Activated naive CD8-positive, alpha-beta T cell treated with anti-CD3 and anti-CD28 coated beads, Interleukin-2, amount 10 ng/mL, durations not matched to agents 7 days and 5 days (primary cell): ENCODE results near the gene METRN. TPM values are rescaled to one million over a fixed set of nuclear protein-coding genes. Genes with fewer than 3 reads are reported as not detected.
"Not testable (repeated sequence)": the region's sequence is repeated elsewhere in the genome, so short reads cannot be mapped to it uniquely, and the experiment has no call there.

ENCODE experiments used
- ATAC-seq: fragments of 150-1000 bp; cut with Tn5 transposase; one replicate; pipeline ENCODE4 v1.10.0; 2021; ENCODE audit warnings: low read depth, moderate library complexity
- POLR2A ChIA-PET: fragments of 350-600 bp; sonication (Branson Sonifier 250); formaldehyde crosslinking; loops from one replicate; lab custom pipeline; 2021; ENCODE audit warnings: antibody characterized with exemption; lab: Charles Lee
- DNase-seq: peaks from one replicate; pipeline ENCODE4 v3.0.0; 2021
- H3K27ac Mint-ChIP-seq: one replicate; pipeline ENCODE4 v1.8.0; 2022; ENCODE audit warnings: mild to moderate bottlenecking, mixed read lengths
- H3K27me3 Mint-ChIP-seq: one replicate; pipeline ENCODE4 v1.8.0; 2022; ENCODE audit warnings: mild to moderate bottlenecking, moderate library complexity, mixed read lengths
- H3K36me3 Mint-ChIP-seq: one replicate; pipeline ENCODE4 v1.8.0; 2021; ENCODE audit warnings: mild to moderate bottlenecking, mixed read lengths
- H3K4me1 Mint-ChIP-seq: one replicate; pipeline ENCODE4 v1.8.0; 2021; ENCODE audit warnings: mixed read lengths
- H3K4me3 Mint-ChIP-seq: one replicate; pipeline ENCODE4 v1.8.0; 2022; ENCODE audit warnings: mild to moderate bottlenecking, moderate library complexity, mixed read lengths
- H3K9me3 Mint-ChIP-seq: one replicate; pipeline ENCODE4 v1.8.0; 2021; ENCODE audit warnings: mixed read lengths
- total RNA-seq, 2 experiments: library from RNA; stranded (reverse); gene quantifications; one replicate each; pipeline ENCODE4 v1.2.3, GENCODE V29; 2021

METRN gene
- total RNA-seq, 2 experiments from 2014 or later: 10.0 to 12.4 TPM

GRCh38 chr16:736936-737481, 22.1 kb downstream of the METRN start:
- Mint-ChIP-seq H3K4me3 (no peak overlapping the region), H3K9me3 (no peaks in the 10 kb centered on the region), H3K27me3 (no peaks in the 10 kb centered on the region), H3K4me1 (peaks cover 8% of the 10 kb centered on the region), H3K27ac (no peak overlapping the region), H3K36me3 (peaks cover 6% of the 10 kb centered on the region)
- POLR2A ChIA-PET: interaction anchor here (1.1 kb wide), 1 partner anchor 13 kb away, joined by 3 read pairs; no protein-coding TSS in a partner anchor
- no peak for ATAC-seq
- no peak for DNase-seq

GRCh38 chr16:739560-740458, 24.9 kb downstream of the METRN start:
- POLR2A ChIA-PET: interaction anchor here (0.7 to 2.2 kb wide), 9 partner anchors 10 to 53 kb away, joined by 3 to 13 read pairs (median 5); partner anchors contain the start of genes HAGHL and METRN
- Mint-ChIP-seq H3K4me3 (peak overlapping the region; percentile 81), H3K36me3 (peaks cover 6% of the 10 kb centered on the region), H3K9me3 (no peaks in the 10 kb centered on the region), H3K27ac (peak overlapping the region; percentile 63), H3K27me3 (no peaks in the 10 kb centered on the region), H3K4me1 (peaks cover 8% of the 10 kb centered on the region)
- no peak for DNase-seq
- no peak for ATAC-seq

GRCh38 chr16:740459-740763, 25.5 kb downstream of the METRN start:
- POLR2A ChIA-PET: interaction anchor here (0.7 to 2.2 kb wide), 10 partner anchors 10 to 73 kb away, joined by 3 to 13 read pairs (median 5); partner anchors contain the start of genes HAGHL, METRN and RHOT2
- H3K27ac Mint-ChIP-seq: peak overlapping the region; percentile 70
- DNase-seq (no peak), ATAC-seq (peak; percentile 12)
- H3K4me1 Mint-ChIP-seq: peaks cover 6% of the 10 kb centered on the region
- no peaks in the 10 kb centered on the region for H3K9me3 Mint-ChIP-seq
- H3K36me3 Mint-ChIP-seq: peaks cover 4% of the 10 kb centered on the region
- H3K4me3 Mint-ChIP-seq: peak overlapping the region; percentile 81
- H3K27me3 Mint-ChIP-seq: no peaks in the 10 kb centered on the region

- H3K27me3 Mint-ChIP-seq: no peaks in the 10 kb centered on the region
- POLR2A ChIA-PET: interaction anchor here (0.6 to 2.2 kb wide), 13 partner anchors 9 to 73 kb away, joined by 3 to 13 read pairs (median 4); partner anchors contain the start of genes ANTKMT, CHTF18, HAGHL and METRN
- H3K27ac Mint-ChIP-seq: peak within 1 kb of the TSS; percentile 75
- DNase-seq (peak; percentile 99), ATAC-seq (peak; percentile 92)
- peaks cover 4% of the 10 kb centered on the region for H3K36me3 Mint-ChIP-seq
- H3K4me1 Mint-ChIP-seq: peaks cover 6% of the 10 kb centered on the region
- no peaks in the 10 kb centered on the region for H3K9me3 Mint-ChIP-seq
- H3K4me3 Mint-ChIP-seq: peak within 1 kb of the TSS; percentile 81
Measured at GRCh38 chr16:740764-741505, 26.0 kb downstream of the METRN start, which contains the start of gene CIAO3. CIAO3 (minus strand) TSS chr16:740997; CDS start chr16:740985, 12 bp downstream.

- Mint-ChIP-seq H3K4me3 (peak overlapping the region; percentile 80), H3K27ac (peak overlapping the region; percentile 12), H3K27me3 (no peaks in the 10 kb centered on the region), H3K36me3 (peaks cover 2% of the 10 kb centered on the region), H3K9me3 (no peaks in the 10 kb centered on the region), H3K4me1 (peaks cover 6% of the 10 kb centered on the region)
- DNase-seq: no peak
- ATAC-seq: no peak
- POLR2A ChIA-PET: interaction anchor here (0.7 to 1.2 kb wide), 2 partner anchors 12 to 63 kb away, joined by 3 read pairs; no protein-coding TSS in a partner anchor
Measured at GRCh38 chr16:741986-742629, 27.2 kb downstream of the METRN start.

- not testable (repeated sequence) for H3K27ac Mint-ChIP-seq, ATAC-seq, DNase-seq, H3K4me3 Mint-ChIP-seq, H3K36me3 Mint-ChIP-seq, H3K27me3 Mint-ChIP-seq, H3K4me1 Mint-ChIP-seq, H3K9me3 Mint-ChIP-seq
- POLR2A ChIA-PET: interaction anchor here (0.6 to 1.2 kb wide), 3 partner anchors 11 to 162 kb away, joined by 3 to 7 read pairs (median 3); no protein-coding TSS in a partner anchor
Measured at GRCh38 chr16:742894-743293, 28.0 kb downstream of the METRN start.

GRCh38 chr16:743794-744500, 29.0 kb downstream of the METRN start:
- H3K9me3 Mint-ChIP-seq: no peaks in the 10 kb centered on the region
- no peak overlapping the region for H3K4me3 Mint-ChIP-seq
- no peak overlapping the region for H3K27ac Mint-ChIP-seq
- POLR2A ChIA-PET: interaction anchor here (1.1 kb wide), 1 partner anchor 30 kb away, joined by 7 read pairs; no protein-coding TSS in a partner anchor
- ATAC-seq: no peak
- peaks cover 4% of the 10 kb centered on the region for H3K4me1 Mint-ChIP-seq
- H3K36me3 Mint-ChIP-seq: no peaks in the 10 kb centered on the region
- DNase-seq: peak; percentile 34
- H3K27me3 Mint-ChIP-seq: no peaks in the 10 kb centered on the region

GRCh38 chr16:745739-746138, 30.8 kb downstream of the METRN start:
- H3K36me3 Mint-ChIP-seq: no peaks in the 10 kb centered on the region
- H3K27me3 Mint-ChIP-seq: no peaks in the 10 kb centered on the region
- H3K27ac Mint-ChIP-seq: no peak overlapping the region
- no peak overlapping the region for H3K4me3 Mint-ChIP-seq
- no peaks in the 10 kb centered on the region for H3K9me3 Mint-ChIP-seq
- ATAC-seq: peak; percentile 26
- no peaks in the 10 kb centered on the region for H3K4me1 Mint-ChIP-seq
- peak; percentile 45 for DNase-seq
- POLR2A ChIA-PET: no interaction called here

- Mint-ChIP-seq H3K4me3 (no peak overlapping the region), H3K27ac (no peak overlapping the region), H3K4me1 (no peaks in the 10 kb centered on the region), H3K27me3 (no peaks in the 10 kb centered on the region), H3K9me3 (no peaks in the 10 kb centered on the region), H3K36me3 (no peaks in the 10 kb centered on the region)
- no peak for ATAC-seq
- POLR2A ChIA-PET: no interaction called here
- no peak for DNase-seq
Measured at GRCh38 chr16:746637-747036, 31.7 kb downstream of the METRN start.

GRCh38 chr16:747978-748746, 33.2 kb downstream of the METRN start:
- Mint-ChIP-seq H3K4me1 (no peaks in the 10 kb centered on the region), H3K27ac (no peak overlapping the region), H3K4me3 (no peak overlapping the region), H3K36me3 (no peaks in the 10 kb centered on the region), H3K27me3 (no peaks in the 10 kb centered on the region), H3K9me3 (no peaks in the 10 kb centered on the region)
- POLR2A ChIA-PET: no interaction called here
- no peak for DNase-seq
- ATAC-seq: no peak

GRCh38 chr16:749010-749409, 34.1 kb downstream of the METRN start:
- Mint-ChIP-seq H3K9me3 (no peaks in the 10 kb centered on the region), H3K27ac (no peak overlapping the region), H3K36me3 (no peaks in the 10 kb centered on the region), H3K27me3 (no peaks in the 10 kb centered on the region), H3K4me1 (no peaks in the 10 kb centered on the region), H3K4me3 (no peak overlapping the region)
- POLR2A ChIA-PET: interaction anchor here (1.2 kb wide), 1 partner anchor 8 kb away, joined by 3 read pairs; the partner anchor contains the start of gene CIAO3
- ATAC-seq: no peak
- DNase-seq: no peak
